Skin epidermis (tissue), 12 donors: ENCODE measurements around the gene ZMYND19.
"Not testable (repeated sequence)": the region's sequence is repeated elsewhere in the genome, so short reads cannot be mapped to it uniquely, and the experiment has no call there.

Experiments
- H3K27ac ChIP-seq, 21 experiments: fragments of 200-600 bp; sonication (generic) in 11 of 21; one replicate each; pipeline ENCODE4 v1.5.0; 2020; ENCODE audit warnings: mild to moderate bottlenecking in 3 of 21, inconsistent platforms in 2 of 21, moderate library complexity in 2 of 21
- H3K4me3 ChIP-seq, 7 experiments: fragments of 200-600 bp; sonication (generic) in 2 of 7; one replicate each; pipeline ENCODE4 v1.5.0; 2020; ENCODE audit warnings: inconsistent platforms in 2 of 7, mild to moderate bottlenecking in 2 of 7, moderate library complexity in 1 of 7

ZMYND19 gene

GRCh38 chr9:137542486-137542885 is 47.8 kb downstream of the ZMYND19 start:
- H3K4me3 ChIP-seq: no peak overlapping the region
- H3K27ac ChIP-seq: no peak overlapping the region

GRCh38 chr9:137540536-137540935 is 49.8 kb downstream of the ZMYND19 start:
- Histone ChIP-seq H3K4me3 (no peak overlapping the region), H3K27ac (no peak overlapping the region)

GRCh38 chr9:137538058-137538457 is 52.3 kb downstream of the ZMYND19 start:
- Histone ChIP-seq H3K27ac (no peak overlapping the region), H3K4me3 (no peak overlapping the region)

GRCh38 chr9:137536594-137537131 is 53.6 kb downstream of the ZMYND19 start:
- H3K27ac ChIP-seq, H3K4me3 ChIP-seq: not testable (repeated sequence)

- Histone ChIP-seq H3K27ac (no peak overlapping the region), H3K4me3 (no peak overlapping the region)
Observed at GRCh38 chr9:137535120-137535428, 55.2 kb downstream of the ZMYND19 start.

- Histone ChIP-seq H3K4me3 (no peak overlapping the region), H3K27ac (no peak overlapping the region)
Observed at GRCh38 chr9:137534256-137535119, 55.8 kb downstream of the ZMYND19 start.

GRCh38 chr9:137532891-137533468 is 57.3 kb downstream of the ZMYND19 start:
- not testable (repeated sequence) for H3K27ac ChIP-seq, H3K4me3 ChIP-seq
